ENCODE measurements around the gene NDUFA13.

NDUFA13 gene

DNA sequence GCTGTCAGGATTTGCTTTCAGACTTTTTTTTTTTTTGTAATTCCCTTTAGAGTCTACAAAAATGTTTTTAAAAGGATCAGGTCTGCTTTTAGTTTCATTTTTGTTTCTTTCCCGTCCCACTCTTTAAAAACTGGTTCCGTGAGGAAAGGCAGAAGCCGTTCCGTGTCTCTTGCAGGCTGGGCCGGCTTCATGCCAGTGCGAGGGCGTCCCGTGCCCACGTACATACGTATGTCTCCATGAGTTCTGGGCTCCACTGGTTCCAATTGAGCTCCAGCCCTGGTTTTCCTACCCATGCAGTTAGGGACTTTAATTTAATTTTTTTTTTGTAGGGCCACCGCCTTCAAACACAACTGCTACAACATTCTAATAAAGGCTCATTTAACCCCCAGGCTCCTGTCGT lies 9.4 kb upstream of the NDUFA13 start:
- DNase-seq (ENCODE audit: low read depth in 4 of 4, low spot score in 1 of 4) = no peak

DNA sequence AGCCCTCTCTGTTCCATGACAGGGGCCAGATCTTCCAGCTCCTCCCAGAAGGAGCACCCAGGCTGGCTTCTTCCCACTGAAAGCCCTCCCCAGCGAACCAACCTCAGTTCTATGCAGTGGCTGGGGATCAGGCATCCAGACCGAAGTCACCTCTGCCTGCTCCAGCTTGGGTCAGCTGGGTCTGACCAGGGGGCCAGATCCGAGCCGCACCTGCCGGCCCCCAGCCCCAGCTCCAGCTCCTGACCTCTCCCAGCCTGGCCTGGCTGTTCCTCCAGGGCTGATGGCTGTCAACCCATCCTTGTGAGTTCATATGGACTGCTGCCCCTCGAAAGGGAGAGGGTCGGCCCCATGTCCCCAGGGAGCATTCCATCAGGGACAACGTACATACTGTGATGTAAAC lies 8.7 kb upstream of the NDUFA13 start:
- no peak for DNase-seq (ENCODE audit: low read depth in 4 of 4, low spot score in 1 of 4)

DNA sequence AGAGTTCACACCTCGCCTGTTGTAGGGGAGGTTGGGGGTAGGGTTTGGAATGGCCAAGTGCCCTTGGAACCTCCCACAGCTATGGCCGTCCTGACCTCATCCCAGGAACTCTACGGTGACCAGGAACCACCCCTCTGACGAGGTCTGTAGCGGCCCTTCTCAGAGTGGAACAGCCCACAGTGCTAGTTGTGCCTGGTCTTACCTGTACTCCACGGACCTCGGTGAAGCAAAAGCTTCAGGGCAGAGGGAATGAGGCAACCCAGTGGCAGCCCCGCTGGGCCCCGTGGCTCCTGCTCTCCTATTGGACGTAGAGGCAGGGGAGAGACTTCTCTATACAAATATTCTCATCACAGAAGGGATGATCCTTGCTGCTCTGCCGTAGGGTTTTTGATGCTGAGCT lies 7.8 kb upstream of the NDUFA13 start:
- no peak for DNase-seq (ENCODE audit: low read depth in 4 of 4, low spot score in 1 of 4)

DNA sequence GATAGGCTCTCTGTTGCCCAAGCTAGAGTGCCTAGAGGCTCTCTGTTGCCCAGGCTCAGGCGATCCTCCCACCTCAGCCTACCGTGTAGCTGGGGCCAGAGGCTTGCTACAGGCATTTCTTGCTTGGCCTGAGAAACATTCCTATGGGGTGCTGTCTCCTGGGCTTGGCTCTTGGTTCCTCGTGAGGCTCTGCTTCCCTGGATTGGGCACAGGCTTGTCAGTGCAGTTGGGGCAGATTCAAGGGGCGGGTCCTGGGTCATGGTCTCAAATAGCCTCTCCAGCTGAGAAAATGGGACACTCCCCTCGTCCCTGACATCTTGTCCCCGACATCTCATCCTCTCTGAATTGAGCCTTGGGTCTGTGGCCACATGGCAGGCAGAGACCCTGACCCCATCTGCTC lies 5.6 kb upstream of the NDUFA13 start:
- DNase-seq (ENCODE audit: low read depth in 4 of 4, low spot score in 1 of 4) = no peak

DNA sequence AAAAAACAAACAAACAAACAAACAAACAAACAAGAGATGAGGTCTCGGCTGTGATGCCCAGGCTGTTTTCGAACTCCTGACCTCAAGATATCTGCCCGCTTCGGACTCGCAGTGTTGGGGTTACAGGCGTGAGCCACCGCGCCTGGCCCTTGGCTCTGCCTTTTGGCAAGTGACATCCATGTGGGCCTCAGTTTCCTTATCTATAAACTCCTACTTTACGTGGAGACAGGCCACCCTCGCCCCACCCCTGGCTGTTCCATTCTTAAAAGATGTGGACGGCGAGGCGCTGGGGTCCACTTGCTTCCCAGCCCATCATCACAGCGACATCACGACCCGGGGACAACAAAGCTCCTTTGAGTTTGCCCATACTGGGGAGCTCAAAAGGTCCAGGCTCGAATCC lies 2.3 kb upstream of the NDUFA13 start:
- DNase-seq (ENCODE audit: low read depth in 4 of 4, low spot score in 1 of 4) = no peak

DNA sequence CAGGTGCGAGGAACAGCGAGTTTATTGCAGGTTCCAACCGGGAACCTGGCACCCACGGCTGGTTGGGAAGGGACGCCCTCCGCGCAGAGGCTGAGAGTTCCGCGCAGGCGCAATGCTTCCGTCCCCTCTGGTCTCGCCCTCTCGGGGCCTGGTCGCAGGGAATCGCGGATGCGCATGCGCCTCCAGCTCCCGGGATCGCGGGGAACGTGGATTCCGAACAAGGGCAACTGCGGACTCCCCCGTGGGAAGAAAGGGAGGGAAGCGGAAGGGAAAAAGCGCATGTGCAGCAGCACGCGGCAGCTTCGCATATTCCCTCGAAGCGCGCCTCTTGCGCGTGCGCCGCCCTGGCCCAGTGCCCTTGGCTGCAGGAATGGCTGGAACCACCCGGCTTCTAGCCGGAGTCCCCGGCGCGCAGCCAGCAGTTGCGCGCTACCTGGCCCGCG lies 1.8 kb upstream of the NDUFA13 start:
- no peak for DNase-seq (ENCODE audit: low read depth in 4 of 4, low spot score in 1 of 4)

DNA sequence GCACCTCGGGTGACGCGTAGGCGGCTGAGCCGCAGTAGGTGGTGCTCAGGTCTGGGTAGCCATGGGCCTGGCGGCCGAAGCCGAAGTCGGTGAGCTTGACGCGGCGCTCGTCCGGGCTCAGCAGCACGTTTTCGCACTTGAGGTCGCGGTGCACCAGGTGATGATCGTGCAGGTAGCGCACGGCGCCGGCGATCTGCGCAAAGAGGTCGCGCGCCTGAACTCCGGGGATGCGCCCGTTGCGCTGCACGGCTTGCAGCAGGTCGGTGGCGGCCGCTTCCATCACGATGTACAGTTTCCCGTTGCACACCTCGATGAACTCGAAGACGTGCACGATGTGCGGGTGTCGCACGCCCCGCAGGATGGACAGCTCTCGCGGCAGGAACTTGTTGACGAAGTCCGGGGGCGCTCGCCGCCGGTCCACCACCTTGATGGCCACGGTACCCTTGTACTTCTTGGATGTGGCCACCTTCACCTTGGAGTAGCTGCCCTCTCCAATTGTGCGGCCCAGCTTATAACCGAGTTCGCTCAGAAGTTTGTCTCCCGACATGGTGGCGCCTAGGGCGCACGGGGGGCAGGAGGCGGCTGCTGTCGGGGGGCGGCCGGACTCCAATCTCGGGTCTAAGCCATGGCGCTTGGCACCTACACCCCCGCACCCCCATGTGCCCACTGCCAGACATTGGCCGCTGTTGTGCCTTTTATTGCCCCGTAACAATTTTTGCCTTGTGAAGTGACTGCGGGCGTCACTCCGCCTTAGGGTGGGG lies 964 bp upstream of the NDUFA13 start, which contains the start of gene TSSK6:
TSS of gene TSSK6 (minus strand) at position 668 of the 761 bp plus-strand sequence. CDS start at position 547, 121 bp downstream.
- no peak for DNase-seq (ENCODE audit: low read depth in 4 of 4, low spot score in 1 of 4)

DNA sequence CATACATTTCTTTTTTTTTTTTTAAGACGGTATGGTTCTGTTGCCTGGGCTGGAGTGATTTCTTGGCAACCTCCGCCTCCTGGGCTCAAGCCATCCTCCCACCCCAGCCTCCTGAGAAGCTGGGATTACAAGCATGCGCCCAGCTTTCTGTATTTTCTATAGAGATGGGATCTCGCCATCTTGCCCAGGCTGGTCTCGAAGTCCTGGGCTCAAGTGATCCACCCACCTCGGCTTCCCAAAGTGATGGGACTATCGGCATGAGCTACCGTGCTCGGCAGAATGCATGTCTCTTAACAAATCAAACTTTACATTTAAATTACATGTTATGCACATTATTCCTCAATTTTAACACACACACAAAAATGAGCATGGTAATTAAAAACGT lies 1.2 kb downstream of the NDUFA13 start:
- no peak for DNase-seq (ENCODE audit: low read depth in 4 of 4, low spot score in 1 of 4)

DNA sequence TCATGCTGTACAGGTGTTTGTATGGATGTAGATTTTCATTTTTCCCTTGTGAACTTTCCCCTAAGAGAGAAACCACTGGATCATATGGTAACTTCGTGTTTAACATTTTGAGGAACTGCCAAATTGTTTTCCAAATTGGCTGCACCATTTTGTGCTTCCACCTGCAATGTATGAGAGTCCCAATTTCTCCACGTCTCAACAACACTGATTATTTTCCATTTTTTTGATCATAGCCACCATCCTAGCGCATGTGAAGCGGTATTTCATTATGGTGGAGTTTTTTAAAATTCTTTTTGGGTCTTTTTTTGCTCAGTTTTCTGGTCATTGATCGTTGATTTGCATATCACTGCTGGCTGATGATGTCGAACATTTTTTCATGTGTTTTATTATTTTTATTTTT lies 5.0 kb downstream of the NDUFA13 start:
- DNase-seq (ENCODE audit: low read depth in 4 of 4, low spot score in 1 of 4) = no peak

DNA sequence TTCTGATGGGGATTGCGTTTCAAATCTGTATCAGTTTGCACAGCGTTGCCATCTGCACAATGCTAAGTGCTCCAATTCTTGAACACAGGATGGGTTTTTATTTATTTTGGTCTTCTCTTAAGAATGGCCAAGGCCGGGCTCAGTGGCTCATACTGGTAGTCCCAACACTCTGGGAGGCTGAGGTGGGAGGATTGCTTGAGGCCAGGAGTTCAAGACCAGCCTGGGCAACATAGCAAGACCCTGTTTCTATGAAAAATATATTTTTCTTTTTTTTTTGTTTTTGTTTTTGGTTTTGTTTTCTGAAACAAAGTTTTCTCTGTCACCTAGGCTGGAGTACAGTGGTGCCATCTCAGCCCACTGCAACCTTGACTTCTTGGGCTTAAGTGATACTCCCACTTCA lies 7.2 kb downstream of the NDUFA13 start:
- DNase-seq (ENCODE audit: low read depth in 4 of 4, low spot score in 1 of 4) = no peak

DNA sequence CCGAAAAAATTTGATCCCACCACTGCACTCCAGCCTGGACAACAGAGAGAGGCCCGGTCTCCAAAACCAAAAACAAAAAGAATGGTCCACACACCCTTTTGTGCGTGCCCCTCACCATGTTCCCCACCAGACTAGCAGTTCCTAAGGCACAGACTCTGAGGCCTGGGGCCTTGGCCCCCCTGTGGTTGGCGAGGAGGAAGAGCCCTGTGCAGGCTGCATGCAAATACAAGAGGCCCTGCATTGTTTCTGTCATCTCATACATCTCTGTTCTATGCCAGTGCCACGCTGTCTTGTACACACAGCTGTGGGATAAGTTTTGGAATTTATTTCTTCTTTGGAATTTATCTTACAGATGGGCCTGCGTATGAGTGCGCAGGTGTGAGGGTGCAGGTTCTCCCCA lies 8.0 kb downstream of the NDUFA13 start:
- DNase-seq (ENCODE audit: low read depth in 4 of 4, low spot score in 1 of 4) = no peak

DNA sequence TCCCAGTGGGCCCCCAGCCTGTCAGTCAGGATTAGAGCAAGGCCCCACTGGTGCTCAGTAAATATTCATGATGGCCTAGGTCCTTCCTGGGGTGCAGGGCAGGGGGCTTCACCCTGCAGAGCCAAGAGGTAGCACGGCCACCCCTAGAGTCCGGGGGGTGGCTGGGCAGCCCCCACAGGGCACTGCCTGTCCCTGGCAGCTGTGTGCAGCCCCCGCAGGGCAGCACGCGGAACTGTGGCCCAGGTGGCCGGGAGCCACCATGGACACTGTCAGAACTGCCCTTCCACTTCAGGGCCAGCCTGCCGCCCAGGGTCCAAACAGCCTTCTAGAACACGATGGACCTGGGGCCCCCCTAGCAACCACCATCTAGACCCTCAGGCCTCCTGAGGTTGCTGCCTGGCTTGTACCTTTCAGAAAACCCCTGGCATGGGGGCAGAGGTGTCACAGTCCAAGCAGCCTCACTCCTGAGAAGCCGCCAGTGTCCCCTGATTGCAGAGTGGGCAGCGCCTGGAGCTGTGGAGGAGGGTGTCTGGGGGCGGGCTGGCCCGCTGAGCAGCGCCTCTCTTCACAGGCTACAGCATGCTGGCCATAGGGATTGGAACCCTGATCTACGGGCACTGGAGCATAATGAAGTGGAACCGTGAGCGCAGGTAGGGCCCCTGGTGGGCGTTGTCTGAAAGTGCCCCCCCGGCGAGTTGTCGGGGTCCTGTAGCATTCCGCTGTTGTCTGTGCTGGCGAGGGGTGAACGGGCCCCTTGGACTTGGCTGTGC lies 9.8 kb downstream of the NDUFA13 start:
- no peak for DNase-seq (ENCODE audit: low read depth in 4 of 4, low spot score in 1 of 4)

DNA sequence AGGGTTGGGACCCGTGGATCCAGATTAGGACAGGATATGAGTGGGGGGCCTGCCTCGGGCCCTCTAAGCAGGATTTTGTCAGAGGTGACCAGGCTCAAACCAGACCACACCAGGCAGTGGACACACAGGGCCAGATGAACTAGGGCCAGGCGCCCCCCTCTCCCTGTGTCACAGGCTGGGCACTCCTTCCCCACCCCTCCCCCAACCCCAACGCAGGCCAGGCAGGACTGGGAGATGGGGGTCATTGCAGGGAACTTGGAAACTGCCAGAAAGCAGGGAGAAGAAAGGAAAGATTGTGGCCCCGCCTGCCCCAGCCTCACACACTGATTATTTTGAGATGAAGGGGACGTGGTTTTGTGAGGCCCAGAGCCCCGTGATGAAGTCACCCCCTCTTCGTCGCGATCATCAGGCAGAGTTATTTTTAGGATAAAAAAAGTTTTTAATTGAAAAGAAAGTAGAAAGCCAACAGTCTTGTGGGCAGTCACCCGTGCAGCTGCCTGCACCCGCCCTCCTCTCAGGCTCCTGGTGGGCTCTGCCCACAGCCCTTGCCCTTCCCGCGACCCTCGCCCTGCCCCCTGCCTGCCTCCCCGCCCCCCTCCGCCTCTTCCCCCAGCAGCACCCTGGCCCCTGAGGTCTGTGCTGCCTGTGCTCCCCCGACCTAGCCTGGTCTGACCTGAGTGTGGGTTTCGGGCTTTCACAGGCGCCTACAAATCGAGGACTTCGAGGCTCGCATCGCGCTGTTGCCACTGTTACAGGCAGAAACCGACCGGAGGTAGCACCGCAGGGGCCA lies 10.8 kb downstream of the NDUFA13 start:
- no peak for DNase-seq (ENCODE audit: low read depth in 4 of 4, low spot score in 1 of 4)

DNA sequence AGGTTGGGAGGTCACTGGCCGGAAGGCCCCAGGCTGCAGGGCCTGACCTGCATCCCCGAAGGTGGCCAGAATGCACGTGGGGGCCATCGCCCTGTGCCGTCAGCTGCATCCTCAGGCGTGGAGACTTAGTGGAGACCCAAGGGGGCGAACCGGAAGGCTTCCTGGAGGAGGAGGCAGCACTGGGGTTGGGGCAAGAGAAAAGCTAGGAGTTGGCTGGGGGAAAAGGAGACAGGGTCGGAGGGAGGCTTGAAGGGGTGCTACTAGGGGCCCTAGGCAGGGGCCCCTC lies 11.3 kb downstream of the NDUFA13 start:
- DNase-seq (ENCODE audit: low read depth in 4 of 4, low spot score in 1 of 4) = no peak

DNA sequence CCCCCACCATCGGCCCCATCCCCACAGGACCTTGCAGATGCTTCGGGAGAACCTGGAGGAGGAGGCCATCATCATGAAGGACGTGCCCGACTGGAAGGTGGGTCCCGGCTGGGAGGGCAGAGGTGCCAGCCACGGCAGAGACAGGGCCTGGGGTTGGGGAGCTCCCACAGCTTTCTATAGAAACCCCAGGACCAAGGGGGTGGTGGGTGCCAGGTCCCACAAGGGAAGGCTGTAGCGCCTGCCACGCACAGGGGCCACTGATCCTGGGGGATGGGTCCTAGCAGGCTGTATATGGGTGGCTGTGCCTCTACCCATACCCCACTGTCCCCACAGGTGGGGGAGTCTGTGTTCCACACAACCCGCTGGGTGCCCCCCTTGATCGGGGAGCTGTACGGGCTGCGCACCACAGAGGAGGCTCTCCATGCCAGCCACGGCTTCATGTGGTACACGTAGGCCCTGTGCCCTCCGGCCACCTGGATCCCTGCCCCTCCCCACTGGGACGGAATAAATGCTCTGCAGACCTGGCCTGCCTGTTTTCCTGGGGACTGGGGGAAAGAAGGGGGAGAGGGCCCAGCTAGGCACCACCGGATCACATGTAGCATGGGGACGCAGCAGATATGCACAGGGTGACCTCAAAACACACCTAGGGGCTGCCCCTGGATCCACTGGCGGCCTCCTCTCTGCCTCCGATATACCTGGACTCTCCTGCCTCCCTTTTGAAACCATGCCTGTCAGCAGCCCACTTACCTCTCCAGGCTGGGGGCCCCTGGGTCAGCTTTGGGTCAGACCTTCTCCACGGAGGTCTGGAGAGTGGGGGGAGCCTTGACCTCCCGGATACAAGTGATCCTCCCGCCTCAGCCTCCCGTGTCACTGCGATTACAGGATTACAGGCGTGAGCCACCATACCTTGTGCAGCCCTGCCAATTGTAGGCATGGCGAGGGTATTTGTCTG lies 11.9 kb downstream of the NDUFA13 start:
- DNase-seq (ENCODE audit: low read depth in 4 of 4, low spot score in 1 of 4) = no peak

DNA sequence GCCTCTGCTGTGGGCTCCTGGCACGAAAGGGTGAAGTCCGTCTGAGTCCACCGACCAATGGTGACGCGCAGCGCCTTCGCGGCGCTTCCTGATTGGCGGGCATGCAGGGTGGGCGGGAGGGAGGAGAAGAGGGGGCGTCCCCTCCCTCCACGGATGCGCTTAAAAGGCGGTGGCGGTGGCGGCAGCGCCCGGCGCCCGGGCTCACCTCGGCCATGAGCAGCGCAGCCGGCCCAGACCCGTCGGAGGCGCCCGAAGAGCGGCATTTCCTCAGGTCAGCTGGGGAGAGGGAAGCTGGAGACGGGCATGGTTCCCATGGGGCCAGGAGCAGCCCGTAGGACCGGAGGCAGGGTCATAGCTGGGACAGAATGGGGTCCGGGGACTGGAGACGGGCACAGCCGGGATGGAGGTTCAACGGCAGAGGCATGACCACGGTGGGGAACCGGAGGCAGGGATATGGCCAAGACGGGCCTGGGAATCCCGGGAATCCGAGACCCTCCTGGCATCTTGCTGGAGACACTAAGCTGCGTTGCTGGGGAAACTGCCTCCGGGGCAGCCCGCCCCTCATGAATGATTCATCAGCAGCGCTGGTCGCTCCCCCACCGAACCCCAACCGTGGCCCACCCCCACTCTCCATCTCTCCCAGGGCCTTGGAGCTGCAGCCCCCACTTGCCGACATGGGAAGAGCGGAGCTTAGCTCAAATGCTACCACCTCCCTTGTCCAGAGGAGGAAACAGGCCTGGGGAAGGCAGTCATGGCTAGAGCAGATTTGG lies 12.9 kb downstream of the NDUFA13 start, which contains the start of gene YJEFN3:
TSS of gene YJEFN3 (plus strand) at position 191 of the 770 bp plus-strand sequence. CDS start at position 213, 22 bp downstream.
- no peak for DNase-seq (ENCODE audit: low read depth in 4 of 4, low spot score in 1 of 4)

DNA sequence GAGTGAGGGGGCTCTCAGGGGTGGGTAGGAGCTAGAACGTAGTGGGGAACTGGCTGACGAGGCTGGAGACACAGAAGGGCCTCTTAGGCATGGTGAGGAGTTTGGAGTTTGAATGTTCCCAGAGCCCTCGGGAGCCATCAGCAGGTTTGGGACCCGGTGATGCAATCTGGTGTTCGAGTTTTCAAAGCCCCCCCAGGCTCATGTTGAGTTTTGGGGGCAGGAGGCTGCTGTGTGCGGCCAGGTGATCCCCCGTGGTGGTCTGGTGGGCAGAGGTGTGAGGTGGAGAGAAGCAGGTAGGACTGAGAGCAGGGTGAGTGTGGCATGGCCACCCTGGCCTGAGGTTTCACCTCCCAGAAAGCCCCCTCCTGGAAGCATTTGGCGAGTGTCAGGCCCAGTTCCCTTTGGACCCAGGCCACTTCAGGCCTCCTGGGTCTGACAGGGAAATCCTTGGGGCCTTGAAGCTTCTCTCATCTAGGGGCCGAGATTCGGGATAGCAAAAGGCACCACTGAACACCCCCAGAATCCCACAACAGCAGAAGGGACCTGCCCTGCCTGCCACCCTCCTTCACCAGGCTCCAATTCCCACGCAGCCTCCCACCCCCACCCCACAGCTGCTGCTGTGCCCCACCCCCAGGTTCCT lies 13.9 kb downstream of the NDUFA13 start:
- DNase-seq (ENCODE audit: low read depth in 4 of 4, low spot score in 1 of 4) = no peak

DNA sequence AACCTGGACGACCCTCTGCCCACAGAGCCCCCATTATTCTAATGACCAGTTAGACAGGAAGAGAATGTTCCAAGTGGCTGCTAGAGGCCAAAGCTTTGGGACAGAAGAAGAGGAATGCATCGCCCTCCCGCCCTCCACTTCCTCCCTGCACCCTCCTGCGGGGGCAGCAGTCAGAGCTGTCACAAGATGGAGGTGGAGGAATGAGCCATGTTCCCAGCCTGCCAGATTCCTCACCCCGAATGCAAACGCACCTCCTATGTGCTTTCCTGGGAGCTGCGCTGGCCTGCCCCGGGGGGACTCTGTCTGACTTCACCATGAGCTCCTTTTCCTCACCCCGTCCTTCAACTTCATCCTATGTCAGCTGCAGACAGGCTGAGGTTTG lies 14.4 kb downstream of the NDUFA13 start:
- DNase-seq (ENCODE audit: low read depth in 4 of 4, low spot score in 1 of 4) = no peak

DNA sequence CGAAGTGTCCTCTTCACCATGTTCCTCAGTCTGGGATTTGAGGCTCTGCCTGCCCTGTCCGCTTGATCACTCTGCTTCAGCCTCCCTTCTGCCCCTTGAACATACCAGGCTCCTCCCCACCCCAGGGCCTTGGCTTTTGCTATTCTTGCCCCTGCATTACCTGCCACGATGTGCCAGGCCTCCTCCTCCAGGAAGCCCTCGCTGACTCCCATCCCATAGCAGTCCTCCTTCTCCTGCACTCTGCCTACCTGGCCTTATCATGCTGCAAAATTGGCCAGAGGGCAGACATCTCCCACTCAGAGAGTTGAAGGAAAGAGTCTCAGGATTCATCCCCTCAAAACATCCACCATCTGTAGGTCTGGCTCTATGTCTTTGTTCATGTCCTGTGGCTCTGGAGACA lies 14.9 kb downstream of the NDUFA13 start:
- DNase-seq (ENCODE audit: low read depth in 4 of 4, low spot score in 1 of 4) = no peak

Measured in stimulated activated CD4-positive, alpha-beta T cell treated with anti-CD3 and anti-CD28 coated beads, Interleukin-1b, Interleukin-23, amount 100 ng/mL, for 24 hours (primary cell).